Measurements from ENCODE around the gene KCMF1.

Gene KCMF1

DNA sequence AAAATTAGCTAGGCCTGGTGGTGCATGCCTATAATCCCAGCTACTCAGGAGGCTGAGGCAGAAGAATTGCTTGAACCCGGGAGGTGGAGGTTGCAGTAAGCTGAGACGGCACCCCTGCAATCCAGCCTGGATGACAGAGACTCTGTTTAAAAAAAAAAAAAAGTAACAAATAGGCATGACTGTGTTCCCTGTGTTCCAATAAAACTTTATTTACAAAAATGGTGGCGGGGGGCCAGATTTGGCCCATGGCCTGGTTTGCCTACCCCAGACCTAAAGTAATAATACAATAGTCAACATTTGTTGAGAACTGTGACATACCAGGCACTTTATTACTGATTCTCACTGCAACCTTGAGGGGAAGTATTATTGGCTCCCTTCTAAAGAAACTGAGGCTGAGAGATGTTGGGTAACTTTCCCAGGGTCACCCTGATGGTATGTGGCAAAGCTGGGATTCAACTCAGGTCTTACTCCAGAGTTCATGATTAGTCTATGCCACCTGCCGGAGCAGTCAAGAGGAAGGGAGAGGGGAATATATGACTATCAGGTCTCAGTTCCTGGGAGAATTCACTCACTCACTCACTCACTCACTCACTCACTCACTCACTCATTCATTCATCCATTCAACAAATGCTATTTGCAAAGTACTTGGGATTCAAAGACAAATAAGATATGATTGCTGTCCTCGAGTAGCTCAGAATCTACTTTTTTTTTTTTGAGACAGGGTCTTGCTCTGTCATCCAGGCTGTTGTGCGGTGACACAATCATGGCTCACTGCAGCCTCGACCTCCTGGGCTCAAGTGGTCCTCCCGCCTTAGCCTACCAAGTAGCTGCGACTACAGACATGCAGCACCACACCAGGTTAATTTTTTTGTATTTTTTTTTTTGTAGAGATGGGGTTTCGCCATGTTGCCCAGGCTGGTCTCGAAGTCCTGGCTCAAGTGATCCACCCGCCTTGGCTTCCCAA, 14.3 kb upstream of the KCMF1 start:
- FAIRE-seq = no peak

DNA sequence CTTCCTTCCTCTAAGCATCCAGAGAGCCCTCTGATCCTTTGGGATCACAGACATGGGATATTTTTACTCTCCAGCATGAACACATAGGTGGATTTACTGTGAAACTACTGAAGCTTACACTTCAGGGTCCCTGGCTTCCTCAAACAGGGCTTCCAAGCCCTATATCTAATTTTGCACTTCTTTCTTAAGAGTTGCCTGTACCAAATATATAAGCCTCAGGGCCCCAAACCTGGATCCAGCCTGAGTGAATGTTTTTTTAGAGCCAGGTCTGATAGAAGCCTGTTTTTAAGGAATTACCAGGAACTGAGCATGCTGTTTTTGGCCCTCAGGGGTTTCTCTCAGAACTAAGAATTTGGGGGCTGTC, 13.2 kb upstream of the KCMF1 start:
- FAIRE-seq = no peak

- FAIRE-seq = peak; percentile 99
Measured at GRCh38 chr2:84958135-84959059, 12.6 kb upstream of the KCMF1 start.

GRCh38 chr2:84959095-84959565, 11.8 kb upstream of the KCMF1 start:
- peak; percentile 98 for FAIRE-seq

GRCh38 chr2:84959566-84960506, 11.1 kb upstream of the KCMF1 start:
- FAIRE-seq = no peak

GRCh38 chr2:84962917-84963316, 8.0 kb upstream of the KCMF1 start:
- no peak for FAIRE-seq

- FAIRE-seq = no peak
Measured at GRCh38 chr2:84963323-84963691, 7.7 kb upstream of the KCMF1 start.

DNA sequence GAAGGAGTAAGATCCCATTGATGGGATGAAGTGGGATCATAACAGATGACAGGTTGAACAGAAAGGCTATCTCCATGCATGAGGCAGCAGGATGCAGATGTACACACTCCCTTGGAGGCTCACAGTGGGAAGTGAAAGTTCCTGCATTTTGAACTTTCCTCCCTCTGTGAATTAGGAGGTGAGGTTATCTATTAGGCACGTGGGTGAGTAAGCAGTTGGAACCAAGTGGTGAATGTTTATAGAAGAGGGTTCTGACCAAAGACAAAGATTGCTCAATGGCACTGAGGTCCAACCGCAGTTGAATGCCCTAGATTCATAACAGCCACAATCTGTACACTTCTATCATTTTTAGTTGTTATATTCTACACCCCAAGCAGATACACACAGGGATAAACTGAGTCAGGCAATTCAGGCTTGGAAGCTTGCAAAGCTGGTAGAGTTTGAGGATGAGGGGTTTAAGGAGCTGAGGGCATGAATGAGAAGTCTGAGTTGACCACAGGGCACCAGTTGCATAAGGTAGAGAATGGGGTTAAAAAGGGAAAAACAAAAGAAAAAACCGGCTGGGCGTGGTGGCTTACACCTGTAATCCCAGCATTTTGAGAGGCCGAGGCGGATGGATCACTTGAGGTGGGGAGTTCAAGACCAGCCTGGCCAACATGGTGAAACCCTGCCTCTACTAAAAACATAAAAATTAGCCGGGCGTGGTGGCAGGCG, 7.1 kb upstream of the KCMF1 start:
- no peak for FAIRE-seq

- FAIRE-seq = no peak
Measured at GRCh38 chr2:84964406-84965191, 6.4 kb upstream of the KCMF1 start.

DNA sequence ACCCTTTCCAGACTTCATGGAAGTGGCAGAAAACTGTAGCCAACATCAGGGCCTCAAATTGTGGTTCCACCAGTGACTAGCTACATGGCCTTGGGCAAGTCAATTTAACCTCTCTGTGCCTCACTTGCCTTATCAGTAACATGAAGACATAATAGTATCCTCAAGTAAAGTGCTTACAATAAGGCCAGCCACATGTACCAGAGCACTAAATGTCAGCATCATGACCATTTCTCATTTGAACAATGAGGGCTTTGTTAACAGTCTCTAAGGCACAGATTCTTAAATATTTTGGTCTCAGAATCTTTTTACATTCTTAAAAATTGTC, 5.8 kb upstream of the KCMF1 start:
- no peak for FAIRE-seq

GRCh38 chr2:84965827-84966226, 5.1 kb upstream of the KCMF1 start:
- no peak for FAIRE-seq

DNA sequence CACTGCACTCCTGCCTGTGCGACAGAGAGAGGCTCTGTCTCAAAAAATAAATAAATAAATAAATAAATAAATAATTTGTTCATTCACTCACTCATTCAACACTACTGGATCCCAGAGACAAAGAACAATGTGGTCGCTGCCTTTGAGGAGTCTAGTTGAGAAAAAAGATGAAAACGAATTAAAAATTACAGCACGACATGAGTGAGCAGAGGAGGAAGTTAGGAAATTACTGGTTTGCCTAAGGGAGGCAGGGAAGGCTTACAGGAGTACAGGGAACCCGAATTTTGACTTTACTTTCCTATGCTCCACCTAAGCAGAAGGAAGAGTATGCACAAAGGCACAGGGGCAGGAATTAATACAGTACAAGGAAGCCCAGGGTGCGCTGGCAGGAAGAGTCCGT, 4.2 kb upstream of the KCMF1 start:
- FAIRE-seq = no peak

DNA sequence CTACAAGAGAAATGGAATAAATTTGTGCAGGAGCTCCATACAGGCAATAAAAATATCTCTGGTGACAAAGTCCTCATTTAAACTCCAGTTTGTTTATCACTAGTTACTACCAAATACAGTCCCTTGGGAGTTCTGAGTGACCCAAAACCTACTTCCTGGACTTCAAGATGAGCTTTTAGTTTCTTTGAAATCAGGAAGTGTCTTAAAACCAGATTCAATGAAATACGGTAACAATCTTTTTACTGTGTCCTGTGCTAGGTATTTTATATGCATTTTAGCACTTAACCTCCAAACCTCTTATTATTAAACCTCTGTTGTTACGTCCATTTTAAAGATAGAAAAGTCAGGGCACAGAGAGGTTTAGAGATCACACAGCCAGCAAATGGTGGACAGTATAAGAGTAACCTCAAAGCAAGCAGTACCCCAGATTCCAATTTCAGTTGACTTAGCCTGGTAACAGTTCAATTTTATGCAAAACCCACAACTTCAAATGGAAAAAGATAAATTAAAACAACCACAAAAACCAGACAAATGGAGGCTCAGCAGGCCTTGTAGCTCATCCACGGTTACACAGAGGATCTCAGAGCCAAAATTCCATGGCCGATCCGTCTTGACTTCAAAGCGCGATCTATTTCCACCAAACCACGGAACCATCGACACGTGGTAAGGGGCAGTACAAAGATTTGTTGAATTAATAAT, 1.3 kb upstream of the KCMF1 start:
- no peak for FAIRE-seq

DNA sequence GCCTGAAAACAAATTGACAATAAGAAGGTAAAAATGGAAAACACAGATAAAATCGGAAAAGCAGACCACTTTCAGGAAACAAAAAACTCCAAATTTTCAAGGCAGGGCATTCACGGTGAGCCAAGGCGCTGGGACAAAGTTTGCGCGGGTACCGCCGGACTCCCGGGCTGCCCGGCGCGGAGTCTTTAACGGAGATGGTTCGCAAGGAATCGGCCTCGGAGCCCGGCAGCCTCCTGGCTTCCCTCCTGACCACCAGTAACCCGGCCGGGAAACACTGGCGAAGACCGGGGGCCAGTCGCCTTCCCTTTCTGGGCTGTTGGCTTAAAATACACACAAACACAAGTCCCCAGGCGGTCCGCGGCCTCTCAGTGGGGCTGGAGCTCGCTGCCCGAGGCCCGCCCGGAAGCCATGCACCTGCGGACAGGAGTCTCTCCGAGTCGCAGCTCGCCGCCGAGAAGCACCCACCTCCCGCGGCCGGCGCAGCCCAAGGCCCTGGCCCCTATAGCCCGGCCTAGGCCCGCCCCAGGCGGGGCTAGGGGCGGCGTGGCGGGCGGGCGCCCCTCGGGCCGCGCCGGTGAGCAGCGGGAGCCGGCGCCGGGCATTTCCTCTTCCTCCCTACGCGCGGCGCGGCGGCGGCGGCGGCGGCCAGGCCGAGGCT, 622 bp upstream of the KCMF1 start:
- no peak for FAIRE-seq

GRCh38 chr2:84971510-84972206, 697 bp downstream of the KCMF1 start:
- FAIRE-seq = no peak

- peak; percentile 66 for FAIRE-seq
Measured at GRCh38 chr2:84972207-84972783, 1.3 kb downstream of the KCMF1 start.

DNA sequence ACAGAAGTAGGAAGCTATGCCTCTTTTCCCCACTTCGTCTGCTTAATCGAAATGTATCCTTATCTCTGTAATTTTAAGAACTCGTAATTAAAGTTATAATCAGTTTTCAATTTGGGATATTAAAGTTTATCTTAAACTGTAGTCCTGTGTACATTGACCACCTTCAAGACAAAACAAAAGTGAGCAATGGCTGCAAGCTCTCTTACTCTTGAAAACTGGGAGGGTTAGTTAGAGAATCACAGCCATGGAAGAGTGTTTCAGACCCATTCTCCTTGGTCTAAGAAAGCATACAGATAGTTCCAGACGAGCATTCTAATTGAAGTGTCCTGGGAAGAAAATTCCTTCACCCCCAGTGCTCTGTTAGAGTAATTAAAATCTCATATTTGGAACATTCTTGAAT, 2.0 kb downstream of the KCMF1 start:
- peak; percentile 47 for FAIRE-seq

- FAIRE-seq = no peak
Measured at GRCh38 chr2:84980263-84980983, 9.5 kb downstream of the KCMF1 start.

Measured in G401.6 (cell line).